Adrenal gland (tissue), 12 donors: Measurements from ENCODE around the gene IQCM. TPM values are rescaled to one million over a fixed set of nuclear protein-coding genes. Genes with fewer than 3 reads are reported as not detected.

ENCODE experiments used
- DNase-seq, 7 donors: peaks; one replicate each; pipeline ENCODE4 v3.0.0-alpha.2; 2019 to 2020
- H3K27ac ChIP-seq, 5 donors: fragments of 200-600 bp; sonication (generic) in 4 of 5; 1 replicate in 3 of 5; 2 replicates in 2 of 5; pipeline versions ENCODE4 v1.5.1 to v1.8.0; 2016 to 2020; ENCODE audit warnings: mild to moderate bottlenecking in 1 of 5
- H3K27me3 ChIP-seq: fragments of 200-600 bp; 2 replicates; pipeline ENCODE4 v1.8.0; 2021
- H3K36me3 ChIP-seq, 2 donors: fragments of 200-600 bp; replicated peaks in 1 of 2; 1 replicate in 1 of 2; 2 replicates in 1 of 2; pipeline versions ENCODE4 v1.5.1 to v1.8.0; 2018 to 2022
- H3K4me1 ChIP-seq, 2 donors: fragments of 200-600 bp; replicated peaks in 1 of 2; 1 replicate in 1 of 2; 2 replicates in 1 of 2; pipeline versions ENCODE4 v1.5.1 to v1.8.0; 2018 to 2021
- H3K4me3 ChIP-seq, 4 donors: fragments of 200-600 bp; sonication (generic) in 3 of 4; one replicate each; pipeline ENCODE4 v1.5.1; 2016 to 2018
- H3K9me3 ChIP-seq, 3 donors: fragments of 200-600 bp; sonication (generic) in 1 of 3; replicated peaks in 1 of 3; 1 replicate in 2 of 3; 2 replicates in 1 of 3; pipeline versions ENCODE4 v1.5.1 to v1.8.0; 2016 to 2021
- CTCF ChIP-seq, 6 experiments: fragments of 450-650 bp in 4 of 6; fragments of 200-600 bp in 2 of 6; sonication (generic) in 1 of 6; IDR thresholded peaks; 1 replicate in 5 of 6; 2 replicates in 1 of 6; pipeline versions ENCODE4 v1.5.1 to v1.8.0; 2016 to 2021; ENCODE audit warnings: antibody characterized with exemption in 6 of 6, mild to moderate bottlenecking in 2 of 6, moderate library complexity in 1 of 6
- POLR2A ChIP-seq, 2 donors: fragments of 450-650 bp; IDR thresholded peaks; one replicate each; pipeline ENCODE4 v1.6.1; 2017; ENCODE audit warnings: antibody characterized with exemption in 2 of 2, mild to moderate bottlenecking in 2 of 2, moderate library complexity in 1 of 2
- WGBS, 4 donors: extraction: QIAGEN DNeasy Blood & Tissue Kit in 2 of 4; methylation state at CpG; one replicate each; pipeline versions ENCODE4 v1.1.5 to v1.1.7; 2013 to 2017; 5-methylcytosine and 5-hydroxymethylcytosine counted together
- intact Hi-C, 2 donors: fragments of 100-400 bp; cut with DNase I; formaldehyde crosslinking; loops; one replicate each; pipeline versions ENCODE4 v1.14.1 to v1.15.0; 2022 to 2023
- polyA plus RNA-seq, 3 donors: library from polyadenylated mRNA; stranded (reverse); fragments of 200-250 nt in 2 of 3; fragments of 350-450 nt in 1 of 3; fragmentation: Illumina TruSeq in 1 of 3; extraction: RNeasy Lipid Tissue Mini Kit (QIAGEN cat#74804) in 1 of 3; gene quantifications; one replicate each; pipeline ENCODE4 v1.2.3, GENCODE V29; 2013 to 2014
- total RNA-seq, 9 donors: library from RNA; depleted of rRNA in 4 of 9; stranded (reverse); fragments of >200 nt in 4 of 9; fragments of 120-200 nt in 1 of 9; fragmentation: NEBNext Ultra II Directional in 1 of 9; extraction: Animal tissue kit (Norgen Biotek cat#: 25700) in 1 of 9; gene quantifications; one replicate each; pipeline versions ENCODE4 v1.1.0 to v1.2.4, GENCODE V29; 2013 to 2023
- donor health status: healthy with polysubstance abuse.
- donor health status: Bipolar disorder and iron deficiency.
- donor health status: DM: yes; HTN: yes; CAD: no.
- donor health status: DM: no; HTN: no; CAD: no.
- donor health status: DM: no; HTN: no; CAD: no.
- donor health status: DM: yes; HTN: yes; CAD: no.

The IQCM gene
- total and polyA plus RNA-seq, 12 donors: not detected

DNA sequence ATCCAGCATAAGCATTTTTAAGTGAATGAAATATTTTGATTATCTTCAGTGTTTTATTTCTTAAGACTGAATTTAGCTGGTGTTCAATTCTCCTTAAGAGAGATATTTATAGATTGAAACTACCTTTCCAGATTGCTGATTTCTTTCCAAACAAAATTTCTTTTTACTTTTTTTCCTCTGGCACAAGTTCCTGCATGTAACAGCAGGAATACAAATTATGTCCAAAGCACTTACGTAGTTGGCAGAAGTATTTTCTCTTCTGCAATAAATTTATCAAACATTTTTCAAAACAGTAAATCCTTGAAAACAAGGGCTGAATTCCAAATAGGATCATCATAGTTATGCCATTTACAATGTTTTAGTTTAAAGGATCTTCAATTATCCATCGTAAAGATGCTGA lies 412.6 kb downstream of the IQCM start:
- Histone ChIP-seq H3K4me1 (no peaks in the 10 kb centered on the region), H3K4me3 (no peak overlapping the region), H3K9me3 (no peaks in the 10 kb centered on the region), H3K27me3 (no peaks in the 10 kb centered on the region), H3K36me3 (no peaks in the 10 kb centered on the region), H3K27ac (no peak overlapping the region)
- DNase-seq: no peak
- TF ChIP-seq CTCF (IDR thresholded peaks at IDR 0.05): no peak
- no peak for TF ChIP-seq POLR2A (IDR thresholded peaks at IDR 0.05)
- intact Hi-C loops: no loop called here
- WGBS, 4 donors: 28 to 49% (median 39%) methylated on average over 2 of the region's 2 CpGs

DNA sequence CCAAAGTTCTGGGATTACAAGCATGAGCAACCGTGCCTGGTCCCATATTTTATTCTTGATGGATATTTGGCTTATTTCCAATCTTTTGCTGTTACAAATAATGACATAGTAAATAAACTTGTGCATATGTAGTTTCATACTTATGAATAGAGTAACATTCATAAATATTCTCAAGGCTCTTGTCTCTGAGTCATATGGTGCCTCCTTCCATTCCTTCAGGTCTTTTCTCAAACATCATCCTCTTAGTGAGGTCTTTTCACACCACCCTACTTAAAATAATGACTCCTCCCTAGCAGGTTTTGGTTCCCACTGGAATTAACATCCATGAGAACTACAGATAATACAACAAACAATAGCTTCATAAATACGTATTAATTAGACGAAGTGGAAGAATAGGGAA lies 416.6 kb downstream of the IQCM start:
- no peak for TF ChIP-seq CTCF (IDR thresholded peaks at IDR 0.05)
- TF ChIP-seq POLR2A (IDR thresholded peaks at IDR 0.05): no peak
- Histone ChIP-seq H3K4me1 (no peaks in the 10 kb centered on the region), H3K4me3 (no peak overlapping the region), H3K9me3 (no peaks in the 10 kb centered on the region), H3K27me3 (no peaks in the 10 kb centered on the region), H3K36me3 (no peaks in the 10 kb centered on the region), H3K27ac (no peak overlapping the region)
- intact Hi-C loops: no loop called here
- DNase-seq: no peak
- WGBS, 4 donors: 38 to 53% (median 47%) methylated on average over 3 of the region's 3 CpGs

GRCh38 chr4:149370785-149371420 lies 444.7 kb downstream of the IQCM start:
- H3K27ac ChIP-seq: no peak overlapping the region
- no peak overlapping the region for H3K4me3 ChIP-seq
- H3K9me3 ChIP-seq: no peaks in the 10 kb centered on the region
- H3K36me3 ChIP-seq: no peaks in the 10 kb centered on the region
- intact Hi-C loops: loop anchor here in 1 of 2 donors (5.0 to 10.0 kb wide), 2 partner anchors 181 to 524 kb away; no protein-coding TSS in a partner anchor
- H3K27me3 ChIP-seq: no peaks in the 10 kb centered on the region
- H3K4me1 ChIP-seq: no peaks in the 10 kb centered on the region
- DNase-seq: peak; percentile 16 to 59 (median 36)
- 39 to 41% (median 40%) methylated on average over 3 to 4 of the region's 4 CpGs for WGBS, 4 donors
- peak in 5 of 6 experiments; percentile 42 to 56 (median 51) for TF ChIP-seq CTCF (IDR thresholded peaks at IDR 0.05)
- no peak for TF ChIP-seq POLR2A (IDR thresholded peaks at IDR 0.05)

DNA sequence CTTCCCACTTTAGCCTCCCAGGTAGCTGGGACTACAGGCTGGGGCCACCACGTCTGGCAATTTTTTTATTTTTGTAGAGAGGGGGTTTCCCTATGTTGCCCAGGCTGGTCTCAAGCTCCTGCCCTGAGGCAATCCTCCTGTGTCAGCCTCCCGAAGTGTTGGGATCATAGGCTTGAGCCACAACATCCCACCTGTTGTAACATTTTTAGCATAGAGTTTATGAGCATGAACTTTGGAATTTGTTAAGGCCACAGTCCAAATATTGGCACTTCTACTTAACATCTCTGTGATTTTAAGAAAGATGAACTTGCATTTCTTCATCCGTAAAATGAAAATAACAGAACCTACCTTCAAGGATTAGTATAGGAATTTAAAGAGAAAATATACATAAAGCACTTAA lies 445.6 kb downstream of the IQCM start:
- 79 to 86% (median 81%) methylated on average over 3 of the region's 3 CpGs for WGBS, 4 donors
- no peak for TF ChIP-seq CTCF (IDR thresholded peaks at IDR 0.05)
- no peak for TF ChIP-seq POLR2A (IDR thresholded peaks at IDR 0.05)

More for the DNA sequence above, 445.6 kb downstream of the IQCM start:
- DNase-seq: no peak
- Histone ChIP-seq H3K27ac (no peak overlapping the region), H3K4me1 (no peaks in the 10 kb centered on the region), H3K9me3 (no peaks in the 10 kb centered on the region), H3K4me3 (no peak overlapping the region), H3K36me3 (no peaks in the 10 kb centered on the region), H3K27me3 (no peaks in the 10 kb centered on the region)
- intact Hi-C loops: loop anchor here in 1 of 2 donors (5.0 to 10.0 kb wide), 2 partner anchors 182 to 525 kb away; no protein-coding TSS in a partner anchor
